Measurements from ENCODE around the gene RS1. TPM values are rescaled to one million over a fixed set of nuclear protein-coding genes. Genes with fewer than 3 reads are reported as not detected.

RS1 gene
- total and polyA plus RNA-seq, 2 of the 13 experiments (the other 11 are each of a cell fraction or from before 2014, with no cell fraction given), result not detected

DNA sequence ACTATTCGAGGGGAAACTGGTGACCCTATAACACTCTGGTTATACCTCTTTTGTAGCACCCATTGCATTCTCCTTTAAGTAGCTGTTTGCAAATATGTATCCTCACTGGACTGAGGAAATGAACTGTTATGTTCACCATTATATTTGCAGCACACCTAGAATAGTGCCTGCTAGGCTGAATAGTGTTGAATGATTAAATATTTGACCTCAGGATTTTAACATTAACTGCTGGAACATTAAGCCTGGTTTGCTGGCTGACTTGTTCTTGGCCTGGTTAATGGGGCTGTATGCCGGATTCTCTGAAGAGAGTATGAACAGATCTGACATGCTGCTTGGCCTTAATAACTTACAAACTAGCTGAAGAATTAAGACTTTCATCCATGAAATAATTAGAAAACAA, 80.1 kb downstream of the RS1 start:
- CTCF ChIA-PET (ENCODE audit: low intra/inter-chr PET ratio, low total read pairs), result no interaction called here
- Histone ChIP-seq H3K36me3 (replicated peaks in 1 of 2; ENCODE audit: control insufficient read depth in 1 of 2, insufficient read depth in 2 of 2, low read length in 2 of 2) (0 out of 5 replicates have a peak, but pooled peaks cover 0 to 4% of the 10 kb centered on the region in 2 experiments), H3K4me3 (replicated peaks in 1 of 3; ENCODE audit: insufficient read depth in 1 of 3, low read depth in 2 of 3, low read length in 3 of 3) (no peak overlapping the region), H3K27ac (ENCODE audit: extremely low read length, insufficient read depth, low read length) (no peak overlapping the region), H4K20me1 (ENCODE audit: insufficient read depth, low read length) (no peaks in the 10 kb centered on the region), H3K4me2 (ENCODE audit: low read depth, low read length) (no peak overlapping the region), H3K79me2 (ENCODE audit: insufficient read depth, low read length) (no peaks in the 10 kb centered on the region), H3K4me1 (ENCODE audit: insufficient read depth, low read length) (peaks cover 11% of the 10 kb centered on the region; the same call in 1 of the 2 replicates), H3K9ac (ENCODE audit: insufficient read depth, low read depth, low read length) (no peak overlapping the region), H2AFZ (ENCODE audit: low read length) (no peak overlapping the region), H3K27me3 (ENCODE audit: control insufficient read depth in 1 of 2, insufficient read depth in 2 of 2, low read length in 2 of 2) (no peaks in the 10 kb centered on the region), H3K9me3 (ENCODE audit: low read length) (no peaks in the 10 kb centered on the region)
- FAIRE-seq (peak; percentile 37), DNase-seq (ENCODE audit: low spot score) (no peak), ATAC-seq (no peak)
- TF ChIP-seq ZSCAN30 (CRISPR knock-in tag; IDR thresholded peaks at IDR 0.05) (no peak), TFAP4 (IDR thresholded peaks at IDR 0.05; ENCODE audit: borderline replicate concordance, low read depth) (no peak), NR1H2 (CRISPR knock-in tag; IDR thresholded peaks at IDR 0.05; ENCODE audit: borderline replicate concordance, low read depth) (no peak), MAFF (IDR thresholded peaks at IDR 0.05; ENCODE audit: low read depth, low read length) (no peak), GZF1 (CRISPR knock-in tag; IDR thresholded peaks at IDR 0.05) (no peak)
- POLR2A ChIA-PET, result no interaction called here
- BruUV-seq (replicated peaks), result no TSS peak
- intact Hi-C loops (cut with micrococcal nuclease; ENCODE audit: unreplicated experiment) (no loop called here), in situ Hi-C loops (cut with HindIII; ENCODE audit: extremely low pct_ligation_motif_present, low pct_unique_long_range_greater_than_20kb) (no loop called here)
- WGBS (ENCODE audit: low lambda C conversion rate), result 95% methylated on average over 2 of the region's 2 CpGs

Other genes with a start within 250 kb of the RS1 start
- 7.0 and 9.2 TPM in 2 replicates for gene CDKL5, start 246.5 kb downstream of the RS1 start, total RNA-seq (2016; rRNA removed; fragmentation: Illumina TruSeq; extraction: Trizol)
- gene CDKL5, start 246.5 kb downstream of the RS1 start, polyA plus RNA-seq (2011; rRNA removed), result 2.1 and 2.8 TPM in 2 replicates
- gene PPEF1, start 35.5 kb upstream of the RS1 start, total RNA-seq (2016; rRNA removed; fragmentation: Illumina TruSeq; extraction: Trizol), result not detected in 2 replicates
- gene PPEF1, start 35.5 kb upstream of the RS1 start, polyA plus RNA-seq (2011; rRNA removed), result not detected in 2 replicates